Activated CD4-positive, CD25-positive, alpha-beta regulatory T cell (primary cell): ENCODE data around the gene SMPD2.
A peak's percentile ranks its signal among the peaks of the same experiment; 100 is the strongest.

ENCODE experiments used
- DNase-seq, 4 experiments: peaks; one replicate each; lab custom pipeline; 2025; lab: John Stamatoyannopoulos, UW

SMPD2 gene

GRCh38 chr6:109446541-109446940 is 6.0 kb downstream of the SMPD2 start:
- no peak for DNase-seq

GRCh38 chr6:109447087-109447486 is 6.6 kb downstream of the SMPD2 start:
- no peak for DNase-seq

GRCh38 chr6:109447878-109448555 is 7.5 kb downstream of the SMPD2 start:
- no peak for DNase-seq

- DNase-seq = no peak
Measured at GRCh38 chr6:109448615-109449014, 8.1 kb downstream of the SMPD2 start.

GRCh38 chr6:109449064-109449794 is 8.7 kb downstream of the SMPD2 start:
- no peak for DNase-seq

- peak in 2 of 4 experiments; percentile 17 to 19 for DNase-seq
Measured at GRCh38 chr6:109449795-109450673, 9.5 kb downstream of the SMPD2 start.

- no peak for DNase-seq
Measured at GRCh38 chr6:109450801-109451200, 10.3 kb downstream of the SMPD2 start.

- no peak for DNase-seq
Measured at GRCh38 chr6:109451376-109451775, 10.9 kb downstream of the SMPD2 start.

- no peak for DNase-seq
Measured at GRCh38 chr6:109452181-109452580, 11.7 kb downstream of the SMPD2 start.

- no peak for DNase-seq
Measured at GRCh38 chr6:109453156-109453555, 12.6 kb downstream of the SMPD2 start.

- DNase-seq = no peak
Measured at GRCh38 chr6:109453594-109454495, 13.3 kb downstream of the SMPD2 start.

GRCh38 chr6:109454496-109455436 is 14.2 kb downstream of the SMPD2 start:
- peak in 3 of 4 experiments; percentile 31 to 45 (median 41) for DNase-seq

GRCh38 chr6:109455437-109456110 is 15.1 kb downstream of the SMPD2 start, which contains the start of gene MICAL1:
MICAL1 (minus strand) TSS chr6:109455772; CDS start chr6:109454196, 1,576 bp downstream.
- peak; percentile 37 to 71 (median 61) for DNase-seq

GRCh38 chr6:109456111-109456583 is 15.6 kb downstream of the SMPD2 start:
- DNase-seq = no peak

GRCh38 chr6:109456710-109457561 is 16.4 kb downstream of the SMPD2 start:
- no peak for DNase-seq

GRCh38 chr6:109457562-109457996 is 17.1 kb downstream of the SMPD2 start:
- DNase-seq = no peak

GRCh38 chr6:109458774-109459531 is 18.4 kb downstream of the SMPD2 start:
- DNase-seq = no peak
